OCI-LY3 (cell line): ENCODE results near the gene RPUSD1.

Source experiments
- H2AFZ ChIP-seq: fragments of 200-600, 300-600 bp; shearing (Covaris generic); 2 replicates; pipeline ENCODE4 v1.6.0; 2014; ENCODE audit warnings: antibody characterized with exemption, low read depth, low read length
- H3K27ac ChIP-seq: fragments of 200-600, 300-600 bp; sonication (generic); 2 replicates; pipeline ENCODE4 v1.5.1; 2014; ENCODE audit warnings: mild to moderate bottlenecking, low read length, moderate library complexity, mixed read lengths
- H3K27me3 ChIP-seq: fragments of 200-600, 300-600 bp; sonication (generic); 2 replicates; pipeline ENCODE4 v1.6.1; 2014; ENCODE audit warnings: low read depth, low read length, mixed read lengths
- H3K36me3 ChIP-seq: fragments of 200-600, 300-600 bp; sonication (generic); replicated peaks from 2 replicates; pipeline ENCODE3; 2014; ENCODE audit warnings: low read depth, low read length, mixed read lengths
- H3K4me1 ChIP-seq: fragments of 300-600, 200-600 bp; sonication (generic); 2 replicates; pipeline ENCODE4 v1.6.1; 2014; ENCODE audit warnings: low read length, mixed read lengths
- H3K4me2 ChIP-seq: fragments of 200-600, 300-600 bp; sonication (generic); 2 replicates; pipeline ENCODE4 v1.6.1; 2014; ENCODE audit warnings: low read length, mixed read lengths
- H3K4me3 ChIP-seq: fragments of 300-600, 200-600 bp; sonication (generic); 2 replicates; pipeline ENCODE4 v1.5.1; 2014; ENCODE audit warnings: antibody characterized with exemption, mild to moderate bottlenecking, low read length, moderate library complexity
- H3K79me2 ChIP-seq: fragments of 300-600, 200-600 bp; shearing (Covaris generic); 2 replicates; pipeline ENCODE4 v1.6.1; 2014; ENCODE audit warnings: mild to moderate bottlenecking, low read length, mixed read lengths
- H3K9ac ChIP-seq: fragments of 300-600, 200-600 bp; shearing (Covaris generic); 2 replicates; pipeline ENCODE4 v1.6.0; 2014; ENCODE audit warnings: mild to moderate bottlenecking, low read length, moderate library complexity
- H3K9me3 ChIP-seq: fragments of 200-600, 300-600 bp; shearing (Covaris generic); 2 replicates; pipeline ENCODE4 v1.6.1; 2014; ENCODE audit warnings: low read length, mixed read lengths; ENCODE audit not compliant: insufficient read depth
- H4K20me1 ChIP-seq: fragments of 200-600, 300-600 bp; sonication (generic); 2 replicates; pipeline ENCODE4 v1.6.1; 2016; ENCODE audit warnings: low read length, mixed read lengths; ENCODE audit not compliant: insufficient read depth
- EZH2phosphoT487 ChIP-seq: fragments of 200-600 bp; shearing (Covaris generic); IDR thresholded peaks from 2 replicates; pipeline ENCODE4 v1.6.1; 2018; ENCODE audit warnings: antibody characterized with exemption, mixed run types, low read depth
- TF ChIP-seq, protein P1 (sequence below): fragments of 200-600, 300-600 bp; sonication (generic); IDR thresholded peaks from 2 replicates; pipeline ENCODE4 v1.5.1; 2014; ENCODE audit warnings: antibody characterized with exemption, low read length, low read depth

The RPUSD1 gene

DNA sequence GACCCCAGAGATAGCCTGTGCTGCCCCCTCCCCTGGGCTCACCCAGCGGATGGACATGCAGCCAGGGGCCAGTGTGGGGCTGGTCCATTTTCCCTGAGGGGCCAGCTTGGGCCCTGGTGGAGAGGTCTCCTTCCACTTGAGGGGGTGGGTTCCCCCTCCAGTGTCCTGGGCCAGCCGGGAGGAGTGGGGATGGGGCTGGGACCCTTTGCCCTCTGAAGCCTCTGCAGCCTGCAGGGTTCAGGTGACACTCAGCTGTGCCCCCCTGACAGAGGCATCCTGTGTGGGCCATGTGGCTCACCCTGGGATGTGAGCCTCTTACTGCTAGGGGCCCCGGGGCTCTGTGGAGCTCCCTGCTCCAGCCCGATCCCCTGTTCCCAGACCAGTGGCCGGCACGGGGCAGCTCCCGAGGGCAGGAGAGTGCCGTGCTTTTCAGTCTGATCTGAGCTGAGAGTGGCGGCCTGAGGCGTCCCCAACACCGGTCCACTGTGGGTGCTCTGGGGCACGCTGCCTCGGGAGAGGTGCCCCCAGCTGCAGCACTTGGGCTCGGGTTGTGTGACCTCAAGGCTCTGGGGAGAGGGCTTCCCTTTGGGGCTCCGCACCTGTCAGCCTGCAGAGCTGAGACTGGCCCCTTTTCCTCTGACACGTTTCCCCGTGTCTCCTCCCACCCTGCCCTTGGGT, 12.8 kb upstream of the RPUSD1 start:
- Histone ChIP-seq H3K27me3 (peaks cover 16% of the 10 kb centered on the region), H3K4me1 (0 out of 2 replicates have a peak, but pooled peaks cover 4% of the 10 kb centered on the region), H2AFZ (no peak overlapping the region), H4K20me1 (no peaks in the 10 kb centered on the region), H3K4me2 (no peak overlapping the region), H3K9ac (no peak overlapping the region), H3K79me2 (no peaks in the 10 kb centered on the region), H3K4me3 (no peak overlapping the region), H3K27ac (no peak overlapping the region), H3K36me3 (peaks cover 18% of the 10 kb centered on the region), H3K9me3 (no peaks in the 10 kb centered on the region)
- TF ChIP-seq, protein P1, sequence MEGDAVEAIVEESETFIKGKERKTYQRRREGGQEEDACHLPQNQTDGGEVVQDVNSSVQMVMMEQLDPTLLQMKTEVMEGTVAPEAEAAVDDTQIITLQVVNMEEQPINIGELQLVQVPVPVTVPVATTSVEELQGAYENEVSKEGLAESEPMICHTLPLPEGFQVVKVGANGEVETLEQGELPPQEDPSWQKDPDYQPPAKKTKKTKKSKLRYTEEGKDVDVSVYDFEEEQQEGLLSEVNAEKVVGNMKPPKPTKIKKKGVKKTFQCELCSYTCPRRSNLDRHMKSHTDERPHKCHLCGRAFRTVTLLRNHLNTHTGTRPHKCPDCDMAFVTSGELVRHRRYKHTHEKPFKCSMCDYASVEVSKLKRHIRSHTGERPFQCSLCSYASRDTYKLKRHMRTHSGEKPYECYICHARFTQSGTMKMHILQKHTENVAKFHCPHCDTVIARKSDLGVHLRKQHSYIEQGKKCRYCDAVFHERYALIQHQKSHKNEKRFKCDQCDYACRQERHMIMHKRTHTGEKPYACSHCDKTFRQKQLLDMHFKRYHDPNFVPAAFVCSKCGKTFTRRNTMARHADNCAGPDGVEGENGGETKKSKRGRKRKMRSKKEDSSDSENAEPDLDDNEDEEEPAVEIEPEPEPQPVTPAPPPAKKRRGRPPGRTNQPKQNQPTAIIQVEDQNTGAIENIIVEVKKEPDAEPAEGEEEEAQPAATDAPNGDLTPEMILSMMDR: no peak
- no peak for TF ChIP-seq EZH2phosphoT487

DNA sequence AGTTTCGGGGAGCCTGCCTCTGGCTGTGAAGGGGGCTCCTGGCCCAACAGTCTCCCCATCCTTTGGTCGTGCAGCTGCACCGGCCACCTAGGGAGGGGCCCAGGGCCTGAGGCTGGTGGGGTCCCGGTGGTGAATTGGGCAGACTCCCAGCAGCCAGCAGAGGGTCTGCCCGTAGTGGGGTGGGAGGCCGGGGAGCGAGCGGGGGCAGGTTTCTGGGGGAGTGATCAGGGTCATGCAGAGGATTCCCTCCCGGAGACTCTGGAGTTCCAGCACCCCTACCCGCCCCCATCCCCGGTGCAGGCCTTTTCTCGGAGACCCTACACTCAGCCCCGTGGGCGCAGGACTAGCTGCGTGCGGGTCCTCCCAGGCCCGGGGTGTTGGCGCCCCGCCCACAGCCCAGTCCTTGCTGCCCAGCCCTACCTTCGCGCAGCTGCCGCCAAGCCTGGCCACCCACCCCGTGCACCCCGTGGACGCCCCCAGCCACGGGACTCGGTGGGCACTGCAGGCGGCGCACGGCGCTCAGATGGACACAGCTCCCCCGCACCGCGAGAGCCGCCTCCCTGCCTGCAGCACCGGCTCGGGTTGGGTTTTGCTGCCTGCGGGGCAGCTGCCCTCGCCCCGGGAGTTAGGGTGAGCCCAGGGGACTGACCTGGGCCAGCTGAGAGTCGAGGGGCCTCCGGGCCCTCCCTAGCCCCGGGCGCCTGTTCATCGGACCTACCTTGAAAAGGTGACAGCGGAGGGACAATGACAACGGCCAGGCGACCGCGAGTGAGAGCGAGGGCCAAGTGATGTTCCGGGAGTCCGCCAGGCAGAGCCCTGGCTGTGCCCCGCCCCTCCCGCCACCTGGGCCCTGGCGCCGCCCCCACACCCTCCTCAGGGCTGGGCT, 12.0 kb upstream of the RPUSD1 start, which contains the start of gene GNG13:
GNG13 (minus strand) TSS at position 787 of the 886 bp plus-strand sequence. CDS start 1,657 bp downstream, outside the sequence.
- Histone ChIP-seq H2AFZ (no peak within 1 kb of the TSS), H3K9me3 (no peaks in the 10 kb centered on the region), H3K79me2 (no peaks in the 10 kb centered on the region), H3K36me3 (peaks cover 18% of the 10 kb centered on the region), H4K20me1 (no peaks in the 10 kb centered on the region), H3K4me2 (no peak within 1 kb of the TSS), H3K9ac (no peak within 1 kb of the TSS), H3K27ac (no peak within 1 kb of the TSS), H3K27me3 (peaks cover 16% of the 10 kb centered on the region), H3K4me3 (no peak within 1 kb of the TSS), H3K4me1 (peaks cover 4% of the 10 kb centered on the region; the same call in 1 of the 2 replicates)
- TF ChIP-seq, protein P1: no peak
- no peak for TF ChIP-seq EZH2phosphoT487

DNA sequence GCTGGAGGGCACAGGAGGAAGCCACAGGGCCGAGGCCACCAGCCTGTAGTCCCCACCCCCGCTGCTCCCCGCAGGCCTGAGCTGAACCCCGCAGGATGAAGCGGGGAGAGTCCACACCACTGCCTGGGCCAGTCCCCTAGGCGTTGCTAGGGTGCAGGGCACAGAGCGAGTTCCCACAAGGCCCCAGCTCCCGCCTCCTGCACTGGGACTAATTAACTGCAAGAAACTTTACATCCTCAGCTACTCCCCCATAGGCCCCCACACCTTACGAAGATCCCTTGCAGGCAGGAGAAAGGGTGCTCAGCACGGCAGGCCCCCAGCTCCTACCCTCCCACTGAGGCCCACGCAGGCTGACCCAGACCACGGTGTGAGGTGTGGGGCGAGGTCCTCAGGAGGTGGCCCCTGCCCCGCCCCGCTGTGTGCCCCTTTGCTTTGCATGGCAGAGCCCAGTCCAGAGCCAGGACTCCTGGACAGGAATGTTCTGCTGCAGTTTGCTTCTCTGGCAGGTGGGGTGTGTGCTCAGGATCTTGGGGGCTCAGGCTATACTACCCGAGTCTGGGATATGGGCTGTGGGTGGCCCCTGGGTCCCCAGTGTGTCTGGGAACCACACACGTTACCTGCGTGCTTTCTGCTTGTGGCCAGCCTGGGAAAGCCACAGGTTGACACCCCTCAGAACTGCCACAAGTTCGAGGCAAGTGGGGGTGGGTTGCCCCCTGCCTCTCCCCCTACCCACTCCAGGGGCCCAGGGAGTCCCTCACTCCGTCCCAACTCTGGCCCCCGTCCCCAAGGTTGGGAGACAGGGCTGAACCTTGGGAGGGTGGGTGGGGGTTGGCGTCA, 11.1 kb upstream of the RPUSD1 start:
- no peak for TF ChIP-seq EZH2phosphoT487
- TF ChIP-seq, protein P1: no peak
- Histone ChIP-seq H3K4me1 (peaks cover 4% of the 10 kb centered on the region; the same call in 1 of the 2 replicates), H3K9ac (no peak overlapping the region), H3K27ac (no peak overlapping the region), H3K4me3 (no peak overlapping the region), H3K27me3 (peaks cover 16% of the 10 kb centered on the region), H3K4me2 (no peak overlapping the region), H3K79me2 (no peaks in the 10 kb centered on the region), H3K9me3 (no peaks in the 10 kb centered on the region), H2AFZ (no peak overlapping the region), H4K20me1 (no peaks in the 10 kb centered on the region), H3K36me3 (peaks cover 18% of the 10 kb centered on the region)
